IPS-18a (cell line): Measurements from ENCODE around the gene WWC1.
"Not testable (repeated sequence)": the region's sequence is repeated elsewhere in the genome, so short reads cannot be mapped to it uniquely, and the experiment has no call there.

Experiments used
- H3K27ac ChIP-seq: one replicate; pipeline ENCODE4 v1.5.1; 2013; ENCODE audit warnings: low read length
- H3K27me3 ChIP-seq: one replicate; pipeline ENCODE4 v1.6.1; 2013; ENCODE audit warnings: mild to moderate bottlenecking, low read length; ENCODE audit not compliant: control insufficient read depth, insufficient read depth
- H3K36me3 ChIP-seq: one replicate; pipeline ENCODE4 v1.6.1; 2013; ENCODE audit warnings: low read depth, low read length; ENCODE audit not compliant: control insufficient read depth
- H3K4me1 ChIP-seq: one replicate; pipeline ENCODE4 v1.6.1; 2013; ENCODE audit warnings: low read depth, low read length; ENCODE audit not compliant: control insufficient read depth
- H3K4me3 ChIP-seq: one replicate; pipeline ENCODE4 v1.5.1; 2013; ENCODE audit warnings: low read length
- H3K9ac ChIP-seq: one replicate; pipeline ENCODE4 v1.6.1; 2013; ENCODE audit warnings: mild to moderate bottlenecking, low read length, moderate library complexity
- H3K9me3 ChIP-seq: one replicate; pipeline ENCODE4 v1.6.1; 2013; ENCODE audit warnings: low read depth, low read length; ENCODE audit not compliant: control insufficient read depth

WWC1 gene

DNA sequence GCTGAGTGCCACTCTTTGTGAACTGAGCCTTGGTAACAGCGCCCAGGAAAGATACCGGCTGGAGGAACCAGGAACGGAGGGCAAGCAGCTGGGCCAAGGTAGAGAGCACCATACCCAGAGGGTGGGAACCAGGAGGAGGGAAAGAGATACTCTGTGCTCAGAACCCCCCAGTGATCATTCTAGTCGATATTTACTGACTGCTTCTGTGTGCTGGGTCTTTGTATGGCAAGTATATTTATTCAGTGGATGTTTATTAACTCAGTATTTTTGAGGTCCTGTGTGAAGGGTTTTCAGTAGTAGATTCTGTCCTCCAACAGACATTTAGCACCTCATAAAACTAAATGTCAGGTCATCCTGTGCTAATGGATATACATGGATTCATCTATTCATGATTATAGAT, 132.5 kb downstream of the WWC1 start:
- peaks cover 11% of the 10 kb centered on the region for H3K36me3 ChIP-seq
- no peak overlapping the region for H3K9ac ChIP-seq
- H3K9me3 ChIP-seq = no peaks in the 10 kb centered on the region
- H3K27me3 ChIP-seq = no peaks in the 10 kb centered on the region
- no peak overlapping the region for H3K4me3 ChIP-seq
- H3K4me1 ChIP-seq = no peaks in the 10 kb centered on the region
- no peak overlapping the region for H3K27ac ChIP-seq

DNA sequence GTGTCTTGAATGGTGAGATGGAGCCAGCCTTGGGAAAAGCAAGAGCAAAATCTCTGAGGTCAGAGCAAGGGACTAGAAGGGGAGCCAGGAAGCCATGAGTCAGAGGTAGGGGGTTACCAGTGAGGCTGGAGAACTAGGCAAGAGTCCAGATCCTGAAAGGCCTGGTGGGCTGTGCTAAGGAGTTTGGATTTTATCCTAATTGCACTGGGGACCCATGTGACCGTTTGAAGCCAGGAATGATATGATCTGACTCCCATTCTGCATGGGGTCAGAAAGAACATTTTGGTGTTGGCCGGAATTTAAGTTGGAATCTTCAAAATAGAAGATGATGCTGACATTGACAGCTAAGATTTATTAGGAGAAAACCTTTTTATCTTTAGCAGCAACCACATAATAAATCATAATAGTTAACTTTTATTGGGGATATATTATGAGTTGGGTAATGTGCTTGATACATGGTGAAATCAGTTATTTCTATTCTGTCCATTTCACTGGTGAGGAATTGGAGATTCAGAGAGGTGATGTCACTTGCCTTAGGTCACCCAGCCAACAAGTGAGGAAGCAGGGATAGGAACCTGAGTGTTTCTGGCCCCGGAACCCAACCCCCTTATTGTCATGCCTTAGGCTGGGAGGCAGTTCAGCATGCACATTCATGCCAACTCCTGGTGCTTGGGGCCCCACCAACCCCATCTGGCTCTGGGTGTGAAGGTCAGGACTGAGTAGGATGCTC, 133.3 kb downstream of the WWC1 start:
- Histone ChIP-seq H3K9ac (no peak overlapping the region), H3K4me3 (no peak overlapping the region), H3K36me3 (peaks cover 14% of the 10 kb centered on the region), H3K9me3 (no peaks in the 10 kb centered on the region), H3K27ac (no peak overlapping the region), H3K4me1 (no peaks in the 10 kb centered on the region), H3K27me3 (no peaks in the 10 kb centered on the region)

DNA sequence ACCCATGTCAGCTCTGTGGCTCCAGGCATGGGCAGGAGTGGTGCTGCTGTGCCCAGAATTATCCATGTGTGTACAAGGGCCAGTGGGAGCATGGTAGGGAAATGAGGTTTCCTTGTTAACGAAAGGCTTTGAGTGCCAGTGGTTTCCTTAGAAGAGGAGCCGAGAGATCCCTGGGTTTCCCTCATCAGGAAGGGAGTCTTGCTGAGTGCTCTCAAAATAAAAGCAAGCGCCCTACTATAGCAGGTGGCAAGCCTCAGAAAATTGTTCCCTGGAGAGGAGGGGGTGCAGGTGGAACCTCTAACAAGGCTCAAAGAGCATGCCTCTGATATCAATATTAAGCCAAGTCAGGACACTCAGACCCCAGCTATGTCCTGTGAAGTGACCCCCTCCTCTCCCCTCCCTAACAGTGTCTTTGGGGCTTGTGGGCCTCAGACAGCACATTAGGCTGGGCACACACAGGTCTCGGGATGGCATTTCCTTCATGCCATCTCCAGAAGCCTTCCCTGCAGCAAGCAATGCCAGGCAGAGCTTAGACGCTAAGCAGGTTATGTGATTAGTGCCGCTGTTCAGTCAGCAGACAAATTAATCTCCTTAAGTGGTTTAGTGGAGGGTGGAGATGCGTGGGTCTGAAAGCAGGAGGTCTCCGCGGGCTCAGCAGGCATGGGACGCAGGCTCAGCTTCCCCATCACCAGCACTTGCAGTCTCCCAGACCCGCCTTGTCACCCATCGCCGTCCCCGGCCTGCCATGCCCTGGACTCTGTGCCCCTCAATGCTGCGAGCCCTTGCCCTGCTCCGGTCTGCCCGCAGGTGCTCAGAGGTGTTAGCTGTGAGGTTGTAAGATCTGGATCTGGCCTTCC, 134.8 kb downstream of the WWC1 start:
- no peak overlapping the region for H3K4me3 ChIP-seq
- no peaks in the 10 kb centered on the region for H3K4me1 ChIP-seq
- no peak overlapping the region for H3K9ac ChIP-seq
- H3K27me3 ChIP-seq = no peaks in the 10 kb centered on the region
- H3K9me3 ChIP-seq = no peaks in the 10 kb centered on the region
- H3K36me3 ChIP-seq = peaks cover 29% of the 10 kb centered on the region
- no peak overlapping the region for H3K27ac ChIP-seq

DNA sequence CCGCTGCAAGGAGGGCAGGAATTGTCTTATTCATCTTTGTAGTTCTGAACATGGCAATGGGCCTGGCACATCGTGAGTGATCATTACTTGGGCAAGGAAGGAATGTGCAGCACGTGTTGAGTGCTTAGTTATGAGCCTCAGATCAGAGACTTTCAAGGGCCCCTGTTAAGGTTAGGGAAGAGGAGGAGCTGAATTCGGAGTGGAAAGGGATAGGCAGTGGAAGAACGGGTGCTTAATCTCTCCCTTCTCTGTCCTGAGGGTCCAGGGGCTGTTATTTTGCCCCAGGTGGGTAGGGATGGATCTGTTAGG, 135.4 kb downstream of the WWC1 start:
- H3K4me3 ChIP-seq = no peak overlapping the region
- H3K9ac ChIP-seq = no peak overlapping the region
- no peaks in the 10 kb centered on the region for H3K9me3 ChIP-seq
- no peak overlapping the region for H3K27ac ChIP-seq
- H3K36me3 ChIP-seq = peaks cover 29% of the 10 kb centered on the region
- H3K27me3 ChIP-seq = no peaks in the 10 kb centered on the region
- H3K4me1 ChIP-seq = no peaks in the 10 kb centered on the region

DNA sequence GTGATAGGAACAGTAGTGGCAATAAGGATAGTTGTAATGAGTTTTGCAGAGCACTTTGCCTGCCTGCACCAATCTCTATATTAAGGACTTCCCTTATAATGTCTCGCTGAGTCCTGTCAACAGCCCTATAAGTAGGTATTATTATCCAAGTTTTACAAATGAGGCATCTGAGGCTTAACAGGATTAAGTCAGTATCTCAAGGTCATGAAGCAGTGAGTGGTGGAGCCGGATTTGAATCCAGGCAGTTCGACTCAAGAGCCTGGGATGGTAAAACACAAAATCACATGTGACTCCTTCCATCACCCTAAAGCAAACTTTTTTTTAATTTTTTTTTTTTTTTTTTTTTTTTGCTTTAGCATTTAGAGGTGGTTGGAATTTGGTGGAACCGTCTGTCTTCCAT, 135.8 kb downstream of the WWC1 start:
- no peak overlapping the region for H3K4me3 ChIP-seq
- H3K9me3 ChIP-seq = no peaks in the 10 kb centered on the region
- H3K4me1 ChIP-seq = no peaks in the 10 kb centered on the region
- H3K27ac ChIP-seq = no peak overlapping the region
- no peaks in the 10 kb centered on the region for H3K27me3 ChIP-seq
- H3K36me3 ChIP-seq = peaks cover 29% of the 10 kb centered on the region
- no peak overlapping the region for H3K9ac ChIP-seq

DNA sequence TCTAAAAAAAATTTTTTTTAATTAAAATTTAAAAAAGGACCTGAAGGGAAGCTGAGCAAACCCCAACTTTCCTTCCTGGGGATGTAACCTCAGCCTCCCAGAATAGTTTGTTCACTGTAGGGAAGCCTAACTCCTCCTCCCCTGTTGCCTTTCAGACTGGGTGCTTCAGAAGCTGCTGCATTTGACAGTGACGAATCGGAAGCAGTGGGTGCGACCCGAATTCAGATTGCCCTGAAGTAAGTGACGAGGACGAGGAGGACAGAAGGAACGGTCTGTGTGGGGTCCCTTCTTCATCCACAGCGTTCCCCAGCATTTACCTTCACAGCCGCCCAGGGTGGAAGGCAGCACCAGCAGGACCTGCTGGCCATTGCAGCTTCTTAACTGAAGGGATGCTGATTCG, 137.1 kb downstream of the WWC1 start:
- H3K4me3 ChIP-seq = no peak overlapping the region
- no peaks in the 10 kb centered on the region for H3K9me3 ChIP-seq
- H3K9ac ChIP-seq = no peak overlapping the region
- no peaks in the 10 kb centered on the region for H3K4me1 ChIP-seq
- H3K27ac ChIP-seq = no peak overlapping the region
- peaks cover 29% of the 10 kb centered on the region for H3K36me3 ChIP-seq
- H3K27me3 ChIP-seq = no peaks in the 10 kb centered on the region

DNA sequence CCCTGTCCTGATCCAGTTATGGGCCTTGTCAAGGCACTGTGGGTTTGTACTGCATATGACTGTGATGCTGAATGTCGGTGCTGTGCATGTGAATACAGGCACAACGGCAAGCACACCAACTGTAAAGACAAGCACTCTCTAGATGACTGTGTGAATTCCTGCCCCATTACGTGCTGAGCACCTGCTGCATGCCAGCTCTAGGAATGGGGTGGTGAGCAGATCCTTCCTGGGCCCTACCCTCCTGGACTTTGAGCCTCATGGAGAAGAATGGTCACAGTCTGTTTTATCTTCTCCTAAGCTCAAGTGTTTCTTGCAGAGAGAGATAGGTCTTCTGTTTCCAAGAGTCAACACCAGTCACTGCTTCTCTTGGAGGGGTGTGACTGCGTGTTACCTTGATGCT, 138.9 kb downstream of the WWC1 start:
- Histone ChIP-seq H3K27ac (no peak overlapping the region), H3K4me3 (no peak overlapping the region), H3K36me3 (peaks cover 30% of the 10 kb centered on the region), H3K27me3 (no peaks in the 10 kb centered on the region), H3K4me1 (no peaks in the 10 kb centered on the region), H3K9ac (no peak overlapping the region), H3K9me3 (no peaks in the 10 kb centered on the region)

DNA sequence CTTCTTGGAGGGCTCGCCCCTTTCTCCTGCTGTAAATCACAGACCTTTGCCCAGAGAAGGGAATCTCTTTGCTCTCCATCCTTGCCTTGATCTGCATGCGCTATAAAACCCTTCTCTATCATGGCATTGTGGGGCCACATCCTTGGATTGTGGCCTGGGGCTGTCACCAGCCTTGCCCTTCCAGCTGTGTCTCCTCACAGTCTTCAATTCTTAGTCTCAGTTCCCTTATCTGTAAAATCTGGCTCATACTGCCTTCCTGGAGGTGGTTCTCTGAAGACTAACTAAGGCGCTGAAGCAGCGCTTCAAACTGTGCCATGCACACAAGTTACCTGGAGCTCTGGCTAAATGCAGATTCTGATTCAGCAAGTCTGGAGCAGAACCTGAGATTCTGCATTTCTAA, 141.5 kb downstream of the WWC1 start:
- Histone ChIP-seq H3K9me3 (no peaks in the 10 kb centered on the region), H3K27me3 (no peaks in the 10 kb centered on the region), H3K4me3 (no peak overlapping the region), H3K36me3 (peaks cover 30% of the 10 kb centered on the region), H3K9ac (no peak overlapping the region), H3K4me1 (no peaks in the 10 kb centered on the region), H3K27ac (no peak overlapping the region)

DNA sequence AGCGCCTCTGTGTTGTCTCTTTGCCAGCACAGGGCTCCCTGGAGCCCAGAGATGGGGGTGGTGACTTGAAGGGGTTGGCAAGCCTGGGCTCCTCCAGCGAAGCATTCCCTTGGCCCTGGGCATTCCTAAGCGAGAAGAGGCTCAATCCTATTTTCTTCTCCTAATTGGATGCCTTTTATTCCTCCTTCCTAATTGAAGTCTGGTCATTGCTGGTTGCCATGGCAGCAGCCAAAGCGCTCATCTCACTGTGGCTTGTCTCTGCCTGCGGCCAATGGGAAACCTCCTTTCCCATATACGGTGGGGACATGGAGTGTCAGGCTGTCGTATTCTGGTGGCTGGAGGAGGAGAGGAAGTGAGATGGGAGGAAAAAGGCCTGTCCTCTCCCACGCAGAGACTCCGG, 142.6 kb downstream of the WWC1 start:
- H3K27me3 ChIP-seq = no peaks in the 10 kb centered on the region
- no peaks in the 10 kb centered on the region for H3K9me3 ChIP-seq
- no peak overlapping the region for H3K27ac ChIP-seq
- no peaks in the 10 kb centered on the region for H3K4me1 ChIP-seq
- H3K9ac ChIP-seq = no peak overlapping the region
- H3K4me3 ChIP-seq = no peak overlapping the region
- peaks cover 26% of the 10 kb centered on the region for H3K36me3 ChIP-seq

DNA sequence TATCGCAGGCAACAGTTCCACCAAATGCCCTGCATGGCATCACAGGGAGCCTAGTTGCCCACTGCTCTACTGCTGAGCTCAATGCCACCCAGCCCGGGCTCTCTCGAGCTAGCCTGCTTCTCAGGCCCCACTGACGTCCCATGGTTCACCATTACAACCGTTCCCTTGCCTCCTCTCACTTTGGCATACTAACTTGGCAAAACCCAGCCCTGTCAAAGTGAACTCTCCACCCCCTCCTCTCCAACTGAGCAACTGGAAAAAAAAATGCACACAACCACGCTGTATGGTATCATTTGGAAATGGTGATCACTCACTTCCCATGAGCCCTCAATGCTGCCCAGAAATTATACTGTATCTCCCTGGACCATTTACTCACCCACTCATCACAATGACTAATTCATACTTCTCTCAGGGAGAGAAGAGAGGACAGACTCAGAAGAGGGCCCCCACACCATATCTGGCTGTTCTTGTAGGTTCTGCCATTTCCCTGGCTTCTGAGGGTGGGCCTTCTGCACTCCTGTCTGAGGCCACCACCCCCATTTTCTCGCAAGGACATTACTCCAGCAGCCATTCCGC, 143.4 kb downstream of the WWC1 start:
- Histone ChIP-seq H3K36me3 (peaks cover 23% of the 10 kb centered on the region), H3K27ac (no peak overlapping the region)

DNA sequence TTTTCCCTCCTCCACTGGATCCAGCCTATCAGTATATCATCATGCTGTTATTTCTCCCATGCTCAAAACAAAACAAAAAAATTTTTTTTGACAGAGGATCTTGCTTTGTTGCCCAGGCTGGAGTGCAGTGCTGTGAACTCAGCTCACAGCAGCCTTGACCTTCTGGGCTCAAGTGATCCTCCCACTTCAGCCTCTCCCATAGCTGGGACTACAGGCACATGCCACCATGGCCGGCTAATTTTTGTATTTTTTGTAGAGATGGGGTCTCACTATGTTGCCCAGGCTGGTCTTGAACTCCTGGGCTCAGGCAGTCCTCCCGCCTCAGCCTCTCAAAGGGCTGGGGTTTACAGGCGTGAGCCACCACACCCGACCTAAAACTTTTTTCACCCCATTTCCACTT, 143.9 kb downstream of the WWC1 start:
- not testable (repeated sequence) for H3K4me3 ChIP-seq, H3K9ac ChIP-seq, H3K4me1 ChIP-seq, H3K27me3 ChIP-seq, H3K27ac ChIP-seq, H3K9me3 ChIP-seq
- peaks cover 23% of the 10 kb centered on the region for H3K36me3 ChIP-seq

More for the DNA sequence above, 143.4 kb downstream of the WWC1 start:
- no peaks in the 10 kb centered on the region for H3K27me3 ChIP-seq
- H3K9me3 ChIP-seq = no peaks in the 10 kb centered on the region
- H3K4me3 ChIP-seq = no peak overlapping the region
- no peak overlapping the region for H3K9ac ChIP-seq
- no peaks in the 10 kb centered on the region for H3K4me1 ChIP-seq
